Liver (tissue), 9 donors: ENCODE data around the gene MED16. TPM values are rescaled to one million over a fixed set of nuclear protein-coding genes. Genes with fewer than 3 reads are reported as not detected.

ENCODE experiments used
- DNase-seq: peaks from one replicate; pipeline ENCODE4 v3.0.0-alpha.2; 2017; ENCODE audit warnings: low spot score
- H3K27ac ChIP-seq, 2 donors: one replicate each; pipeline ENCODE4 v1.7.0; 2013; ENCODE audit warnings: inconsistent platforms in 2 of 2, low read length in 2 of 2, control low read depth in 1 of 2, low read depth in 1 of 2, mild to moderate bottlenecking in 1 of 2
- H3K27me3 ChIP-seq, 4 donors: one replicate each; pipeline versions ENCODE4 v1.6.1 to v1.7.0; 2013; ENCODE audit warnings: low read length in 3 of 4, inconsistent platforms in 1 of 4, mild to moderate bottlenecking in 1 of 4, moderate library complexity in 1 of 4; ENCODE audit not compliant: control insufficient read depth in 4 of 4, insufficient read depth in 4 of 4
- H3K36me3 ChIP-seq, 4 donors: one replicate each; pipeline versions ENCODE4 v1.6.1 to v1.7.0; 2013; ENCODE audit warnings: low read length in 3 of 4, mild to moderate bottlenecking in 3 of 4, low read depth in 1 of 4, moderate library complexity in 1 of 4; ENCODE audit not compliant: control insufficient read depth in 4 of 4, insufficient read depth in 3 of 4
- H3K4me1 ChIP-seq, 4 donors: one replicate each; pipeline versions ENCODE4 v1.6.1 to v1.7.0; 2013; ENCODE audit warnings: low read length in 3 of 4, mild to moderate bottlenecking in 3 of 4, moderate library complexity in 1 of 4; ENCODE audit not compliant: control insufficient read depth in 4 of 4, insufficient read depth in 4 of 4
- H3K4me3 ChIP-seq, 3 donors: one replicate each; pipeline versions ENCODE4 v1.6.1 to v1.7.0; 2013; ENCODE audit warnings: low read length in 3 of 3, control low read depth in 1 of 3, low read depth in 1 of 3, mild to moderate bottlenecking in 1 of 3
- H3K9ac ChIP-seq, 2 donors: one replicate each; pipeline ENCODE4 v1.7.0; 2013; ENCODE audit warnings: low read length in 2 of 2, mild to moderate bottlenecking in 2 of 2, moderate library complexity in 2 of 2, control low read depth in 1 of 2, low read depth in 1 of 2
- H3K9me3 ChIP-seq, 4 donors: one replicate each; pipeline versions ENCODE4 v1.6.1 to v1.7.0; 2013; ENCODE audit warnings: low read length in 3 of 4; ENCODE audit not compliant: control insufficient read depth in 4 of 4
- ATF3 ChIP-seq: IDR thresholded peaks from 2 replicates; pipeline ENCODE4 v1.6.1; 2016; ENCODE audit warnings: antibody characterized with exemption
- CTCF ChIP-seq: fragments of 150-350 bp; IDR thresholded peaks from 2 replicates; pipeline ENCODE4 v1.5.1; 2017; ENCODE audit warnings: improper control_type of control experiment, low read depth, low read length; ENCODE audit not compliant: missing input control
- EGR1 ChIP-seq, 2 donors: IDR thresholded peaks; 2 replicates each; pipeline ENCODE4 v1.6.1; 2016 to 2018; ENCODE audit warnings: antibody characterized with exemption in 2 of 2, low read depth in 2 of 2
- FOXA1 ChIP-seq: IDR thresholded peaks from 2 replicates; pipeline ENCODE4 v1.6.1; 2016; ENCODE audit warnings: antibody characterized with exemption
- FOXA2 ChIP-seq: IDR thresholded peaks from 2 replicates; pipeline ENCODE4 v1.6.1; 2016; ENCODE audit warnings: antibody characterized with exemption
- GABPA ChIP-seq, 2 donors: IDR thresholded peaks in 1 of 2; conservative IDR thresholded peaks in 1 of 2; 2 replicates each; pipeline ENCODE4 v1.6.1; 2016; ENCODE audit warnings: antibody characterized with exemption in 2 of 2, mild to moderate bottlenecking in 1 of 2, moderate library complexity in 1 of 2
- HNF4A ChIP-seq, 2 donors: conservative IDR thresholded peaks; 2 replicates each; pipeline ENCODE4 v1.6.1; 2016; ENCODE audit warnings: antibody characterized with exemption in 2 of 2, mild to moderate bottlenecking in 2 of 2
- HNF4G ChIP-seq: IDR thresholded peaks from 2 replicates; pipeline ENCODE4 v1.6.1; 2016; ENCODE audit warnings: antibody characterized with exemption
- JUND ChIP-seq, 2 donors: IDR thresholded peaks; 2 replicates each; pipeline ENCODE4 v1.6.1; 2016; ENCODE audit warnings: antibody characterized with exemption in 2 of 2
- MAX ChIP-seq: IDR thresholded peaks from 2 replicates; pipeline ENCODE4 v1.6.1; 2016; ENCODE audit warnings: antibody characterized with exemption
- NR2F2 ChIP-seq: IDR thresholded peaks from 2 replicates; pipeline ENCODE4 v1.6.1; 2016; ENCODE audit warnings: antibody characterized with exemption
- RAD21 ChIP-seq, 2 donors: IDR thresholded peaks; 2 replicates each; pipeline ENCODE4 v1.6.1; 2016; ENCODE audit warnings: antibody characterized with exemption in 2 of 2, mild to moderate bottlenecking in 2 of 2
- REST ChIP-seq: IDR thresholded peaks from 2 replicates; pipeline ENCODE4 v1.6.1; 2016; ENCODE audit warnings: antibody characterized with exemption, mild to moderate bottlenecking
- RXRA ChIP-seq, 2 donors: IDR thresholded peaks; 2 replicates each; pipeline ENCODE4 v1.6.1; 2017 to 2018; ENCODE audit warnings: antibody characterized with exemption in 2 of 2, mild to moderate bottlenecking in 1 of 2
- SP1 ChIP-seq: IDR thresholded peaks from 2 replicates; pipeline ENCODE4 v1.6.1; 2018; ENCODE audit warnings: antibody characterized with exemption, mild to moderate bottlenecking
- TAF1 ChIP-seq: conservative IDR thresholded peaks from 2 replicates; pipeline ENCODE4 v1.6.1; 2016; ENCODE audit warnings: antibody characterized with exemption, mild to moderate bottlenecking
- YY1 ChIP-seq: IDR thresholded peaks from 2 replicates; pipeline ENCODE4 v1.6.1; 2016; ENCODE audit warnings: antibody characterized with exemption, mild to moderate bottlenecking
- ZBTB33 ChIP-seq: IDR thresholded peaks from 2 replicates; pipeline ENCODE4 v1.6.1; 2016; ENCODE audit warnings: antibody characterized with exemption
- WGBS: extraction: QIAGEN DNeasy Blood & Tissue Kit; methylation state at CpG from one replicate; pipeline ENCODE4 v1.1.7; 2013; 5-methylcytosine and 5-hydroxymethylcytosine counted together
- polyA plus RNA-seq, 2 donors: library from polyadenylated mRNA; stranded (reverse) in 1 of 2; unstranded in 1 of 2; fragments of 200-250 nt in 1 of 2; fragments of >200 nt in 1 of 2; fragmentation: Nextera tagmentation in 1 of 2; extraction: Ambion mirVana in 1 of 2; gene quantifications; one replicate each; pipeline versions ENCODE4 v1.2.1 to v1.2.3, GENCODE V29; 2013 to 2015
- total RNA-seq, 2 donors: library from RNA; depleted of rRNA; stranded (reverse); fragments of >200 nt; gene quantifications; one replicate each; pipeline ENCODE4 v1.2.3, GENCODE V29; 2014
- donor health status: healthy.
- donor health status: healthy.
- donor health status: healthy.
- donor health status: healthy.
- donor health status: healthy.

The MED16 gene
- total and polyA plus RNA-seq, 4 donors = 30.6 to 50.5 (median 41.0) TPM

- no peak overlapping the region for H3K27ac ChIP-seq
- H3K9ac ChIP-seq = no peak overlapping the region
- no peaks in the 10 kb centered on the region for H3K9me3 ChIP-seq
- H3K4me1 ChIP-seq = no peaks in the 10 kb centered on the region
- no peaks in the 10 kb centered on the region for H3K27me3 ChIP-seq
- H3K4me3 ChIP-seq = no peak overlapping the region
- DNase-seq = no peak
- 96% methylated on average over 51 of the region's 51 CpGs for WGBS
- TF ChIP-seq FOXA1 (no peak), YY1 (no peak), CTCF (no peak), HNF4G (no peak), HNF4A (conservative IDR thresholded peaks at IDR 0.05) (no peak), EGR1 (IDR thresholded peaks at IDR 0.05; ENCODE audit: low read depth in 2 of 2) (no peak), TAF1 (no peak), RXRA (IDR thresholded peaks at IDR 0.05) (no peak), GABPA (IDR thresholded peaks at IDR 0.05 in 1 of 2, conservative IDR thresholded peaks at IDR 0.05 in 1 of 2) (no peak), NR2F2 (no peak), SP1 (no peak), RAD21 (IDR thresholded peaks at IDR 0.05) (no peak), FOXA2 (no peak), ZBTB33 (no peak), MAX (no peak), ATF3 (no peak), JUND (IDR thresholded peaks at IDR 0.05) (no peak)
- peaks cover 0 to 69% (median 19%) of the 10 kb centered on the region in 4 donors for H3K36me3 ChIP-seq
These were observed 8.4 kb downstream of the MED16 start for GRCh38 chr19:884420-885211.

- Histone ChIP-seq H3K36me3 (peaks cover 0 to 62% (median 19%) of the 10 kb centered on the region in 4 donors), H3K27ac (no peak overlapping the region), H3K4me3 (no peak overlapping the region), H3K27me3 (no peaks in the 10 kb centered on the region), H3K4me1 (no peaks in the 10 kb centered on the region), H3K9ac (no peak overlapping the region), H3K9me3 (no peaks in the 10 kb centered on the region)
- DNase-seq = no peak
- WGBS = 95% methylated on average over 22 of the region's 22 CpGs
- TF ChIP-seq ZBTB33 (no peak), FOXA2 (no peak), RXRA (IDR thresholded peaks at IDR 0.05) (no peak), REST (no peak), JUND (IDR thresholded peaks at IDR 0.05) (no peak), RAD21 (IDR thresholded peaks at IDR 0.05) (no peak), EGR1 (IDR thresholded peaks at IDR 0.05; ENCODE audit: low read depth in 2 of 2) (no peak), CTCF (no peak), YY1 (no peak), NR2F2 (no peak), HNF4A (conservative IDR thresholded peaks at IDR 0.05) (no peak), GABPA (IDR thresholded peaks at IDR 0.05 in 1 of 2, conservative IDR thresholded peaks at IDR 0.05 in 1 of 2) (no peak)
These were observed 9.3 kb downstream of the MED16 start for GRCh38 chr19:883661-884211.
